Suppressor macrophage treated with lipopolysaccharide for 4 hours (primary cell): ENCODE measurements around the gene SIGLEC5.

ENCODE experiments used
- DNase-seq: peaks from one replicate; pipeline ENCODE4 v3.0.0-alpha.2; 2020

Gene SIGLEC5

GRCh38 chr19:51627491-51628138 lies 2.6 kb downstream of the SIGLEC5 start:
- no peak for DNase-seq

GRCh38 chr19:51626675-51627074 lies 3.5 kb downstream of the SIGLEC5 start:
- no peak for DNase-seq

GRCh38 chr19:51621178-51621577 lies 9.0 kb downstream of the SIGLEC5 start:
- peak; percentile 61 for DNase-seq

- no peak for DNase-seq
These were observed 14.2 kb downstream of the SIGLEC5 start for GRCh38 chr19:51615991-51616390.

GRCh38 chr19:51614789-51615188 lies 15.4 kb downstream of the SIGLEC5 start:
- no peak for DNase-seq

- no peak for DNase-seq
These were observed 19.6 kb downstream of the SIGLEC5 start for GRCh38 chr19:51610576-51610975.

- peak; percentile 94 for DNase-seq
These were observed 22.2 kb downstream of the SIGLEC5 start for GRCh38 chr19:51607920-51608562.

GRCh38 chr19:51607077-51607476 lies 23.1 kb downstream of the SIGLEC5 start:
- no peak for DNase-seq

- DNase-seq = no peak
These were observed 27.9 kb downstream of the SIGLEC5 start for GRCh38 chr19:51602189-51602854.

GRCh38 chr19:51600940-51601580 lies 29.1 kb downstream of the SIGLEC5 start:
- DNase-seq = peak; percentile 27

GRCh38 chr19:51599084-51599483 lies 31.1 kb downstream of the SIGLEC5 start:
- DNase-seq = no peak

- no peak for DNase-seq
These were observed 31.9 kb downstream of the SIGLEC5 start for GRCh38 chr19:51598159-51598915.

GRCh38 chr19:51595190-51596175 lies 34.7 kb downstream of the SIGLEC5 start:
- peak; percentile 24 for DNase-seq

GRCh38 chr19:51594774-51595109 lies 35.5 kb downstream of the SIGLEC5 start:
- DNase-seq = no peak

- DNase-seq = peak; percentile 99
These were observed 36.0 kb downstream of the SIGLEC5 start for GRCh38 chr19:51593969-51594773.

GRCh38 chr19:51593138-51593890 lies 36.9 kb downstream of the SIGLEC5 start:
- no peak for DNase-seq

GRCh38 chr19:51592521-51592920 lies 37.7 kb downstream of the SIGLEC5 start:
- no peak for DNase-seq

GRCh38 chr19:51590441-51590840 lies 39.8 kb downstream of the SIGLEC5 start:
- DNase-seq = no peak

GRCh38 chr19:51589511-51589910 lies 40.7 kb downstream of the SIGLEC5 start:
- DNase-seq = no peak
